T-helper 22 cell (primary cell): ENCODE data around the gene BORCS5.
A peak's percentile ranks its signal among the peaks of the same experiment; 100 is the strongest.
"Not testable (repeated sequence)": the region's sequence is repeated elsewhere in the genome, so short reads cannot be mapped to it uniquely, and the experiment has no call there.

Source experiments
- DNase-seq: peaks from one replicate; pipeline ENCODE4 v3.0.0-alpha.2; 2020; ENCODE audit warnings: low read depth

BORCS5 gene

DNA sequence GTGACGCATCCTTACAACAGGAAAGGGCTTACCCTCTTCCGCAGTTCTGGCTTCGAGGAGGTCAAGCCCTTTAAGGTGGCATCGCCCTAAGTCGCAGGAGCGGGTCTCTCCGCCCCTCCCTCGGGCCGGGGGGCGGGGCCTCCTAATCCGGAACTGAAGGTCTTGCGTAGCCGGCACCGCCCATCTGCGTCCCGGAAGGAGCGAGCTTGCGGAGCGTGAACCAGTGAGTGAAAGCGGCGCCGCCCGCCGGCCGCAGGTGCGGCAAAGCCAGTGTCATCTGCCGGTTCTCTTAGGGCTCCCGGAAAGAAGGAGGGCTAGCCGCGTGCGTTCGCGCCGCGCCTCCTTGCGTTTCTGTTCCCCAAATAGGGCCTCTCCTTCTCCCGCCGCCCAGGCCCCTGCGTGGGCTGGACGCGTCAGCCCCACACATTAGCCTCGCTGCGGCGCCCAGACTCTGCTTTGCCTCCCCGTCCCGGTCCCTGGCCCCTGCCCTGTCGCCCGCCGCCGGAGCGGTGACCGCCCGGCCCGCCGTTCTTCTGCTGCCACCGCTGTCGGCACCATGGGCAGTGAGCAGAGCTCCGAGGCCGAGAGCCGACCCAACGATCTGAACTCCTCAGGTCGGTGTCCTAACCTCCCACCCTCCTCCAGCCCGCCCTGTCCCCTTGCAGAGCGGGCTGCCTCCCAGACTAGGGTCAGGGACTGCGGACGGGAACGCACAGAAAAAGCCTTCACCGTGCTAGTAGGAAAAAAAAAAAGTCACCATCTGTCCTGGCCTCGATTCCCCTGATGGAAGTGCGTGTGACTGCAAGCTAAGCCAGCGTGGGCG is at the start of gene BORCS5:
BORCS5 (plus strand) TSS at position 183 of the 823 bp plus-strand sequence; CDS start at position 557, 374 bp downstream.
- DNase-seq, result peak; percentile 98

DNA sequence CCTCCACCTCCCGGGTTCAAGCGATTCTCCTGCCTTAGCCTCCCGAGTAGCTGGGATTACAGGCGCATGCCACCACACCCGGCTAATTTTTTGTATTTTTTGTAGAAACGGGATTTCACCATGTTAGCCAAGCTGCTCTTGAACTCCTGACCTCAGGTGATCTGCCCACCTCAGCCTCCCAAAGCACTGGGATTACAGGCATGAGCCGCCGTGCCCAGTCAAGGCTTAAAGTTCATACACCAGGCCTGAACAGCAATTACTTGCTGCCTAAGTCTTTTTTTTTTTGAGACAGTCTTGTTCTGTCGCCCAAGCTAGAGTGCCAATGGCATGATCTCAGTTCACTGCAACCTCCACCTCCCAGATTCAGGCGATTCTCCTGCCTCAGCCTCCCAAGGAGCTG is 46.2 kb upstream of the BORCS5 start:
- not testable (repeated sequence) for DNase-seq

DNA sequence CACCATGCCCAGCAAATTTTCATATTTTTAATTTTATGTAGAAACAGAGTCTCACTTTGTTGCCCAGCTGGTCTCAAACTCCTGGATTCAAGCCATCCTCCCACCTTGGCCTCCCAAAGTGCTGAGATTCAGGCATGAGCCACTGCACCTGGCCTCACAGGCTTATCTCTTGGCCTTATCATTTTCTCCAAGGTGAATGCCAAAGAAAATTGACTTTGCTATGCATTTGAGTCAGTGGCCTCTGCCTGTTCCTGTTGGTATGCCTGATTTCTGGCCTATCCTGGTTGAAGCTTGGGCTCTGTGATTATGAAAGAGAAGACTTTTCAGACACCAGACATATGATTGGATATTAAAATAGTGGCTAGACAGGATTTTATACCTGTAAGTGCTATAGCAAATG is 41.0 kb upstream of the BORCS5 start:
- no peak for DNase-seq

DNA sequence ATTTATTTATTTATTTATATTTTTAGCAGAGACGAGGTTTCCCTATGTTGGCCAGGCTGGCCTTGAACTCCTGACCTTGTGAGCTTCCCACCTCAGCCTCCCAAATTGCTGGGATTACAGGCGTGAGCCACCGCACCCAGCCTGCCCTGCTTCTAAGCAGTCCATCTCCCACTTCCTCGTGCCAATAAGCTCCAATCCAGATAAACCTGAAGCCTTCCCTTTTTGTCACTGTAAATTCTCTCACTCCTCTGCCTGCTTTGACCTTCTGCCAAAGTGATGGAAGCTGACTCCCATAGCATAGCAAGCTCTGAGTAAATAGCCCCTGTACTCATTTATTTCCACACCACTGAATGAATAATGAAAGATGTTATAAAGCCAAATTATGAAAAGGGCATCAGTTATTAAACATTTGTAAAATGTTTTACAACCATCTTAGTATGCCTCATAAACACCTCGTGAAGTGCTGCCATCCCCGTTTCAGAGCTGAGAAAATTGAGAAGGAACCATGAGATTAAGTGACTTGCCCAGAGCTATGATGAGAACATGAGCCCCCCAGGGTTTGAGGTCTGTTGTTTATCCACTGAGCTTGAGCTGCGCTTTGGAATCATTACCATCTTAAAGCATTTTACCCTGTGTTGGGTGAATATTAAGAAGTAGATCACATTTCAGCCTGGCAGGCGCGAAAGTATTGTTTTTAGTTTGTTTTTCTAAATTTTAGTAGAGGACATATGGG is 37.3 kb upstream of the BORCS5 start:
- DNase-seq, result no peak

DNA sequence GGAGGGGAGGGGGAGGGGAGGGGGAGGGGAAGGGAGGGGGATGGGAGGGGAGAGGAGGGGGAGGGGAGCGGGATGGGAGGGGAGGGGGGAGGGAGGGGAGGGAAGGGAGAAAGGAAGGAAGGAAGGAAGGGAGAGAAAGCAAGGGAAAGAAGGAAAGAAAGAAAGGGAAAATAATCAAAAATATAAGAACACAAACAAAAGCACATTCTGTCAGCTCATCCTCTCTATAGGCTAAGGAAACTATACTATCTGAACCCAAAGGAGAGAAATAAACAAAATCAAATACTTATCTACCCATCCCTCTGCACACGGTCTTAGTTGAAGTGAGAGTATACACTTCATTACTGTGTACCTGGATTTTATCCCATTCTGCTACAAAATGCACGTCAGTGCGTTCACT is 33.8 kb upstream of the BORCS5 start:
- DNase-seq, result no peak

DNA sequence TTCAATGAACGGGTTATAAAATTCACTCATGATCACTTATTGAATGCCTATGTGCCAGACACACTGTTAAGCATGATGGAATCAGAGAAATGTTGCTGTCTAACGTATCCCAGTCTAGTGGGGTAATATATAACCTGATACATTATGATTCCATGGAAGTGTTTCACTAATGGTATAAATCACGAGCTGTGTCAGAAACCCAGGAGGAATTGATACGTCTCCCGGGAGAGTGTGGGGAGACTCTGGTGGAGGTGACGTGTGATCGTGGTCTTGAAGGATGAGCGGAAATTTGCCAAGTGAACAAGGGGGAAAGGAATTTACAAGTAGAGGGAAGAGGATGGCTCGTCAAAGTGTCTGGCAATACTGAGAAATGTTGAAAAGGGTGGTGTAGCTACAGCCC is 33.3 kb upstream of the BORCS5 start:
- no peak for DNase-seq

DNA sequence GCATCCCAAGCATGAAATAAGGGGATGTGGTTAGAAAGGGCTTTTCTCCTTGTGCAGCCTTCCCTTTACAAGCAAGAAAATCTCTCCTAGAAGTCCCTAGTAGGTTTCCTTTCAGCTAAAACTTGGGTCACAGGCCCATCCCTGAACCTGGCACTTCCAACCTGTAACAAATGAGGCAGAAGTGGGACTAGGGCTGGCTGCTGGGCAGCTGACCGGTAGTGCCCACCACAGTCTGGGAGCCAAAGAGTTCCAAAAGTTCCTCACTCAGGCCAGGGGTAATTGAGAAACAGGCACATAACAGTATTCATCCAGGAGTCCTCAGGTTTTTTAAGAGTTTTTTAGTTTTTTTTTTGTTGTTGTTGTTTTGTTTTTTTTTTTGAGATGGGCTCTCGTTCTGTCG is 30.6 kb upstream of the BORCS5 start:
- DNase-seq, result no peak

DNA sequence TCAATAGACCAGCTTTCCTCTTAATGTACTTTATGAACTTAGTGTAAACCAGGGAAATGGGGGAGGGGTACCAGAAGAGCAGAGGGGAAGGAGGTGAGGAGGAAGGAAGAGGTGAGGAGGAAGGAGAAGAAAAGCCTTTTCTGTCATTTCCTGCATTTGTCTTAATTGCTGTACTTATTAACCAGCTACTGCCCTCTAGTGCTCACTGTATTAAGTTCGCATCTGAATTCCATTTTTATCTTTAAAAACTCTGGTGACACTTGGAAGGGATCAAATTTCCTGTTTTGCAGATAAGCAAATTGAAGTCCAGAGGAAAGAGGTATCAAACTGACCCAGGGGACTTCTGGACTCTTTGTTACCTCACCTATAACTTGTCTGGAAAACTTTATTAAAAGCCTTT is 29.1 kb upstream of the BORCS5 start:
- DNase-seq, result no peak

DNA sequence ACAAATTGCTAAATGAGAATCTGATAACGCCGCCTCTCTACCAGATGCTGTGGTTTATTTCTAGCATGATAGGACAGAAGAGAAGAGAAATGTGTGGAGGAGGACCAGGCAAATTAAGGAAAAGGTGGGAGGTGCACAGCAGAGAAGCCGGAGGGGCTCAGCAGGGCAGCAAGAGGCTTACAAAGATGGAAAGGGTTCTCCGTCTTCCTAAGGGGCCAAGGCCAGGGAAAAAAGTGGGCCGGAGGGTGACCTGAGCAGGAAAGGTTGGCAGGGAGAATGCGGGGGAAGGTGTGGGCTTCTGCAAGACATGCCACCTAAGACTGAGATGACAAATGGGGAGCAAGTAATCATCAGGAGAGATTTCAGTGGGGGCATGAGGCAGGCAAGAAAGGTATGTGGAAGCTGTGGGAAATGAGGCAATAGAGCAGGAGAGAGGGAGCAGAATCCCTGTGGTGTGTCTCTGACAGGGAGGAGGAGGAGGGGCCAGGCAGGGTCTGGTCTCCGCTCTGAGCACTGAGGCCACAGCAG is 25.6 kb upstream of the BORCS5 start:
- no peak for DNase-seq

DNA sequence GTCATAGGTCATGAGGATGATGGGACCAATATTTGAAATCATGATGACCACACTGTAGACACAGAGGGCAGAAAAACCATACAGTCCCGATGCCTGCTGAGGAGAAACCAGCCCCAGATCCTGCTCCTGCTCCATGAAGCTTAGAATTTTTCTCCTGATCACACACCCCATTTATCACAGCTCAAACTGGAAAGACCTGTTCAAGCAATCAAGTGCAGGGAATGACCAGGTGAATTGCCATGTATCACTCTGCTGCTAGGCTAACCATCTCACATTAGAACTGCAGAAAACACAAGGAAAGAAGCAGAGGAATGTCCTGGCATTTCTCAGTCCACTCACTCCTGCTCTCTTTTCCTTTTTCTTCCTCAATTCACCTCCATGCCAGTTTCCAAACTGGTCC is 25.0 kb upstream of the BORCS5 start:
- no peak for DNase-seq

DNA sequence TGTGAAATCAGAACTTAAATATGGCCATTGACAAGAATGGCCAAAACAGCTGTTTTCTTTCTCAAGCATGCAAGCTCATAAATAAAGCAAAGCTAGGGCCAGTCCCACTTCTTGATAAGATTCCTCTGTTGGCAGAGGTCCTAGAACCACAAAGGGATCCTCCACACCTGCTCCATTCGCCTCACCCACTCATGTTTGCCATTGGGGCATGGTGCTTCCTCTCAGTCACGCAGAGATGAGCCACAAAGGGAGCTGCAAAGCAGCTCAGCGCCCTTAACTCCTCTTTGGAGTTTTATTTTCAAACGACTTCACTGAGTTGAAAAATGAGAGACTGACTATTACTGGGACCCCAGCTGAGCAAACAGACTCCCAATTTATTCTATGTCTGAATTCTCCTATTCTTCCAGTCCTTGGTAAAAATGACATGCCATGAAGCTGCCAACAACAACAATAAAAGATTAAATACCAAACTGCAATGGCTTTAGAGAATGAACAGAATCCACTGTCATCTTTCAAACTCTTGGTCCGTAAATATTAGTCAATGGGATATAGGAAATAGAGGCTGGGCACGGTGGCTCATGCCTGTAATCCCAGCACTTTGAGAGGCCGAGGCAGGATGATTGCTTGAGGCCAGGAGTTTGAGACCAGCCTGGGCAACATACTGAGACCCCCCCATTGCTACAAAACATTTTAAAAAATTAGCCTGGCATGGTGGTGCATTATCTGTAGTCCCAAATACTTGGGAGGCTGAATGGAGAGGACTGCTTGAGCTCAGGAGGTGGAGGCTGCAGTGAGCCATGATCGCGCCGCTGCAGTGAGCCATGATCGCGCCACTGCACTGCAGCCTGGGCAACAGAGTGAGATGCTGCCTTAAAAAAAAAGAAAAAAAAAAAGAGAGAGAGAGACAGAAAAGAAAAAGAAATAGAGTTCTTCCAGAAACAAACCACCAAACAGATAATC is 23.2 kb upstream of the BORCS5 start:
- no peak for DNase-seq

DNA sequence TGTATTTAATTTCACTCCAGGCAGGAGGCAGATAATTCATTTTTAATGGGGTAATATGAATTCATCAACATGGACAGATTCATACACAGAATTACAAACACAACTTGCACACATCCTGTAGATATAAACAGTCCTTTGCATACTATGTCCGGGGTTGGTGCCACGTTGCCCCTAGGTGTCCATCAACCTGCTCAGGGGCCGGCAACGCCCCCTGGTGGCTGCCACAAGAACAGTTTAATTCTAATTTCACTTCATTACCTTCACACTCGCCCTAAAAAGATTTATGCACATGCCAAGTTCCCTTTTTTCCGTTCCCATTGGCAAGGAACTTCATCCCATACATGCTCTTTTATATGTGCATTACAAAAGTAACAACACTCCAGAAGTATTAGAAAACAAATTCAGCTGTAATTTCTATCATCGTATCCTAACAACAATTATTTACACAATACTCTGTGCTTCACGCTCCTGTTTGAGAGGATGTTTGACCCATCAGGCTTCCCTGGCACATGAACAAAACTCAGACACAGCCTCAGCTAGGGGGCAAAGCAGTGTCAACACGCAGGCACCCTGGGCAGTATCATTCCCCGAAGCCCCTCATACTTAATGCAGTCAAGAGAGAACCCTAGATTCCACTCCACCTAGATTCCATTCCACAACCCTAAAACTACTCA is 22.4 kb upstream of the BORCS5 start:
- DNase-seq, result peak; percentile 25

DNA sequence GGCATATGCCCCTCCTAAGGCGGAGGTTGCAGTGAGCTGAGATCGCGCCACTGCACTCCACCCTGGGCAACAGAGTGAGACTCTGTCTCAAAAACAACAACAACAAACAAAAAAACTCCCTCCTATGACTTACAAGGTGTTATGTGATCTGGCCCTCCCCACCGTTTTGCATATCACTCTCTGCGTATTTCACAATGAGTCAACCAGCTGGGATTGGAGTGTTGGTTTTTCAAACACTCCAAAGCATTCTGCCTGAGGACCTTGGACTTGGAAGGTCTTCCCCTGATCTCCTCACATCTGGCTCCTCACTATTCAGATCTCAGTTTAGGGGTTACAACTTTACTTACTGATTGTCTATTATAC is 20.8 kb upstream of the BORCS5 start:
- DNase-seq, result no peak

DNA sequence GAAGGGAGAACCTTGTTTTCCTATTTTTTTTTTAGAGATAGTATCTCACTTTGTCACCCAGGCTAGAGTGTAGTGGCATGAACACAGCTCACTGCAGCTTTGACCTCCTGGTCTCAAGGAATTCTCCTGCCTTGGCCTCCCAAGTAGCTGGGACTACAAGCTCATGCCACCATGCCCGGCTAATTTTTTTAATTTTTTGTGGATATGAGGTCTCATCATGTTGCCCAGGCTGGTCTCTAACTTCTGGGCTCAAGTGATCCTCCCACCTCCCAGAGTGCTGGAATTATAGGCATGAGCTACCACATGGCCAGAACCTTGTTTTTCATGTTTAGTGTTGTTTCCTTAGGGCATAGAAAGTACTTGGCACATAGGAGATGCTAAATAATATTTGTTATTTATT is 20.4 kb upstream of the BORCS5 start:
- DNase-seq, result no peak

DNA sequence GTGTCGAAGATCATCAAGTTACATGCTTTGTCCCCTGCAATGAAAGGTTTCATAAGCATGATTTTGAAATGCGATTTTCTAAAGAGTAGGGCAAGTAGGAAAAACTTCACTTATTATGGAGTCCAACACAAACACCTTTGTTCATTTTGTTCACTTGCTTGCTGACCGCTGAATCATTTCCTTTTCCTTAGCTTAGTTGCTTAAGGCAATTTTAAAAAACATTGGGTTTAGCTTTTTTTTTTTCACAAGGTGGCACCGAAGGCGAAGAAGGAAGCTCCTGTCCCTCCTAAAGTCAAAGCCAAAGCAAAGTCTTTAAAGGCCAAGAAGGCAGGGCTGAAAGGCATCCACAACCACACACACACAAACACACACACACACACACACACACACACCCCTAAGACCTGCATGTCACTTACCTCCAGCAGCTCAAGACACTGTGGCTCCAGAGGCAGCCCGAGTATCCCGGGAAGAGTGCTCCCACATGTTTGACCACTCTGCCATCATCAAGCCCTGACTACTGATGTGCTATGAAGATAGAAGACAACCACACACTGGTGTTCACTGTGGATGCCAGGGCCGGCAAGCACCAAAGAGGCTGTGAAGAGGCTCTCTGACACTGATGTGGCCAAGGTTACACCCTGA is 18.2 kb upstream of the BORCS5 start:
- DNase-seq, result no peak

DNA sequence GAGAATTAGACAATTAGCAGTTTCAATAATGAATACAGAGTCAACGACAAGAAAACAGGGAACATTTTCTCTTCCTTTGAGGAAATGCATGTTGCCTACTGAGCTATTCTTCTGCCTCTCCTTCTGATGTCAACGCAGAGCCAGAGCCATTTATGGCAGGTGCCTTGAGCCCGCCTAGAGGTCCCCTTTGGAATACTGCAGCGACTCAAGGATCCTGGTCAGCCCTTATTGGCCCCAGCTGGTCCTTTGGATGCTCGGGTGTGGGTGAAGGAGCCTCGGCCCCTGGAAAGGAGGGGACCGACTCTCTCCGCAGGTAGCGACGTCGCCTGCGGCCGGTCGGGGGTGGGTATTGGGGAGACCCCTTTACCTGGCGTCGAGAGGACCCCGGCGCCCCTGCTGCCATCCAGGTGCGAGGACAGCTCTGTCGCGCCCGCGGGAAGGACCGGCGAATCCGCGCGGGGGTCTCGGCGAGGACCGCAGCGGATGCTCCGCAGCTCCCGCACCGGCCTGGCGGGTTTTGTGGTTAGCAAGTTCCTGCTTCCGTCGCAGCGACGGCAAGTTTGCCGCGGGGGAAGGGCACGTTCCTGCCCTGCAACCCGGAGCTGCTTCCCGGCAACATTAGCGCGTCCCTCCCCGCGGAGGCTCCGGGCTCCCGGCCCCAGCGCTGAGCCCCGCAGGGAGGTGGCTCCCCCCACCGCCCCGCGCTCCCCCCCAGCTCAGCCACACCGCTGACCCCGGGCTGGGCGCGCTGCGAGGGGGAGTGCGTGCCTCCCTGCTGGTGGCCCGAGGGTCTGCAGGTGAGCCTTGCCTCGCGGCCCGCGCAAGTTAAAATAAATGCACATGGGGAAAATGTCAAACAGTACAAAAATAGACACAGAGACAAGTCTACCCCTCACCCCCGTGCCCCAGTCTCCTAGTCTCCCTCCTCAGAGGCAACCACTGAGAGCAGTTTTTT is 6.9 kb upstream of the BORCS5 start, which contains the start of gene MANSC1:
MANSC1 (minus strand) TSS at position 532 of the 955 bp plus-strand sequence. CDS start 6,928 bp downstream, outside the sequence.
- DNase-seq, result peak; percentile 15

DNA sequence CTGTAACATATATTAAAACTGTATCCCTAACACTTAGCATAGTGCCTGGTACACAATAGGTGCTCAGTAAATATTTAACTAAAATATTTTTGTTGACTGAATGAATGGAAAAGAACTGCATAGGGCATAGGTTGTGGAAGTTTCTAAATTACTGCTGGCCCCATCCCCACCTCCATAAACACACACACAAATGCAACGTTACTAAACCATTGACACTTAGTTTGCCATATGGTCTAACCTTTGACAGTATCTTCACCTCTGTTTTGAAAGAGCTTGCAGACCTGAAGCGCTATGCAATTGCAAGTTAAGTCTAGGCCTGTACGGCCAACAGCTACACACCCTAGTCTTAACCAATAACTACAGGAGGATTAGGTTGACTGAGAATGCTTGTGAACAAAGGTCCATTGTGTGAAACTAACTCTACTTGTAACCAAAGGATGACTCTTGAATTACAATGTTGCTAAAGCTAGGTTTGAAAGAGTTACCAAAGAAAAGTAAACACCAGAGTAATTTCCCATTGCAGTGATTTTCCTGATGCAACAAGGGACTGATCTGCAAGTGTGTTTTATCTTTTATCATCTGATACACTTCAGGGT is 5.9 kb upstream of the BORCS5 start:
- DNase-seq, result no peak

DNA sequence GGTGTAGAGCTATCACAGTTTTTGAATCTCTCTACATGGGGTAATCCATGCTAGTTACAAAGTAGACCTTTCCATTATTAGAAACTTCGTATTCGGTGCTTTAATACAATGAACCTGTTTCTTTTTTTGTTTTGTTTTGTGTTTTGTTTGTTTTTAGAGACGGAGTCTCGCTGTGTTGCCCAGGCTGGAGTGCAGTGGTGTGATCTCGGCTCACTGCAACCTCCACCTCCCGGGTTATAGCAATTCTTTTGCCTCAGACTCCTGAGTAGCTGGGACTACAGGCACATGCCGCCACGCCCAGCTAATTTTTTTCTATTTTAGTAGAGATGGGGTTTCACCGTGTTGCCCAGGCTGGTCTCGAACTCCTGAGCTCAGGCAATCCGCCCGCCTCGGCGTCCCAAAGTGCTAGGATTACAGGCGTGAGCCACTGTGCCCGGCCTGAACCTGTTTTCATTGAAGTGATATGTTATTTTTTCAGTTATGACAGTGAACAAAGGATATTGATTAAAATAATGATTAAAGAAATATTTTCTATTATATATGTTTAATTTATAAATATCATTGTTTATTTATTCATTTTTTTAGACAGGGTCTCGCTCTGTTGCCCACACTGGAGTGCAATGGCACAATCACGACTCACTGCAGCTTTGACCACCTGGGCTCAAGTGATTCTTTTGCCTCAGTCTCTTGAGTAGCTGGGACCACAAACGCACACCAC is 5.3 kb upstream of the BORCS5 start:
- not testable (repeated sequence) for DNase-seq

DNA sequence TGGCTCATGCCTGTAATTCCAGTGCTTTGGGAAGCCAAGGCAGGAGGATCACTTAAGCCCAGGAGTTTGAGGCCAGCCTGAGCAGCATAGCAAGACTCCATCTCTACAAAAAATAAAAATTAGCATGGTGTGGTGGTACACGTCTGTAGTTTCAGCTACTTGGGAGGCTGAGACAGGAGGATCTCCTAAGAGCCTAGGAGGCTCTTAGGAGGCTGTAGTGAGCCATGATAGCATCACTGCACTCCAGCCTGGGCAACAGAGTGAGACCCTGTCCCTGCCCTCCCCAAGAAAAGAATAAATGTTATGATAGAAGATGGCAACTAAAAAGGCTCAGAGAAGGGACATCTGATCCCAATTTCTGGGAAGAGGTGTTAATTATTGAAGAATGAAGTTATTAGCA is 3.6 kb upstream of the BORCS5 start:
- no peak for DNase-seq
